NCI-H2227 (cell line): ENCODE data around the gene TNS4.
A peak's percentile ranks its signal among the peaks of the same experiment; 100 is the strongest.

Experiments used
- DNase-seq: peaks from one replicate; lab custom pipeline; 2025; ENCODE audit not compliant: unreplicated experiment; lab: John Stamatoyannopoulos, UW

The TNS4 gene

DNA sequence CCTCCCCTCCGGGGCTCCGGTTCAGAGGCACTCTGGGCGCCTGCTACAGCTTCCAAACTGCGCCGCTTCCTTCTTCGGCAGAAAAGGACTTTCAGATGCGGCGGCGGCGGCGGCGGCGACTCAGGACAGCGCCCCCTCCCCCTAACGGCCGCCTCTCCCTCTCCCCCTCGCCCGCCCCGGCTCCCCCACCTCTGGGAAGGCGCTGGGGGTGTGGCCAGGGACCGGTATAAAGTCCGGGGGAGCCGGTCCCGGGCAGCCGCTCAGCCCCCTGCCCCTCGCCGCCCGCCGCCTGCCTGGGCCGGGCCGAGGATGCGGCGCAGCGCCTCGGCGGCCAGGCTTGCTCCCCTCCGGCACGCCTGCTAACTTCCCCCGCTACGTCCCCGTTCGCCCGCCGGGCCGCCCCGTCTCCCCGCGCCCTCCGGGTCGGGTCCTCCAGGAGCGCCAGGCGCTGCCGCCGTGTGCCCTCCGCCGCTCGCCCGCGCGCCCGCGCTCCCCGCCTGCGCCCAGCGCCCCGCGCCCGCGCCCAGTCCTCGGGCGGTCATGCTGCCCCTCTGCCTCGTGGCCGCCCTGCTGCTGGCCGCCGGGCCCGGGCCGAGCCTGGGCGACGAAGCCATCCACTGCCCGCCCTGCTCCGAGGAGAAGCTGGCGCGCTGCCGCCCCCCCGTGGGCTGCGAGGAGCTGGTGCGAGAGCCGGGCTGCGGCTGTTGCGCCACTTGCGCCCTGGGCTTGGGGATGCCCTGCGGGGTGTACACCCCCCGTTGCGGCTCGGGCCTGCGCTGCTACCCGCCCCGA lies 58.0 kb downstream of the TNS4 start, which contains the start of gene IGFBP4:
Gene IGFBP4 (plus strand): TSS at position 255 of the 792 bp plus-strand sequence. CDS start 286 bp downstream, at position 541.
- peak; percentile 84 for DNase-seq

DNA sequence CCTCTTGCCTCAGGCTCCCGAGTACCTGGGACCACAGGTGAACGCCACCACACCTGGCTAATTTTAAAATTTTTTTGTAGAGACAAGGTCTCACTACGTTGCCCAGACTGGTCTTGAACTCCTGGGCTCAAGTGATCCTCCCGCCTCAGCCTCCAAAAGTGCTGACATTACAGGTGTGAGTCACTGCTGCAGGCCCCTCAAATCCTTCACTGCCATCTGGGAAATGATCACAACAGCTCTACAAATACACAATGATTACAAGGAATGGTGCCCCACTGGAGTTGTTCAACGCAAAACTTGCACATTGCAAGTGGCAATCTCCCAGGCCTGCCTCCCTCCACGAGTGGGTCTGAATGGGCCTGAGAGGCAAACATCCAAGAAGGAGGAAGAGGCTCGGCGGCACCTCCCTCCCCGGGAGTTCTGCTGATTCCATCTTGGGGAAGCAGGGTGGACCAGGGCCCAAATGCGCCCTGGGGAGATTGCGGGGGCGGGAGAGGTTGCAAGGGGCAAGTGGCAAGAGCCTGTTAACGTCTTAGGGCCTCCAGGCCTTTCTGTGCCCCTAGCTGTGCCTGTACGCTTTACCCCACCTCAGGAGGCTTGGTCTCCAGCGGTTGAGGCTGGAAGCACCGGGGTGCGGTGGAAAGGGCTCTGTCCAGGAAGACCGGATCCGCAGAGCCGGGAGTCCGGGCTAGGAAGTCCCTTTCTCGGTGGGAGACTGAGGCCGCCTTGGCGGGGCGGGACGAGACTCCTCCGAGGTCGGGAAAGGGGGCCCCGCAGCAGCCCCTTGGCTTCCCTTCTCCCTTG lies 58.8 kb downstream of the TNS4 start:
- peak; percentile 55 for DNase-seq

GRCh38 chr17:40440166-40440565 lies 61.3 kb downstream of the TNS4 start:
- no peak for DNase-seq

GRCh38 chr17:40437095-40437732 lies 64.2 kb downstream of the TNS4 start:
- DNase-seq: no peak

- DNase-seq: no peak
Measured at GRCh38 chr17:40436636-40437035, 64.8 kb downstream of the TNS4 start.

- DNase-seq: peak; percentile 23
Measured at GRCh38 chr17:40433551-40434415, 67.6 kb downstream of the TNS4 start.

- DNase-seq: no peak
Measured at GRCh38 chr17:40432864-40433528, 68.4 kb downstream of the TNS4 start.

DNA sequence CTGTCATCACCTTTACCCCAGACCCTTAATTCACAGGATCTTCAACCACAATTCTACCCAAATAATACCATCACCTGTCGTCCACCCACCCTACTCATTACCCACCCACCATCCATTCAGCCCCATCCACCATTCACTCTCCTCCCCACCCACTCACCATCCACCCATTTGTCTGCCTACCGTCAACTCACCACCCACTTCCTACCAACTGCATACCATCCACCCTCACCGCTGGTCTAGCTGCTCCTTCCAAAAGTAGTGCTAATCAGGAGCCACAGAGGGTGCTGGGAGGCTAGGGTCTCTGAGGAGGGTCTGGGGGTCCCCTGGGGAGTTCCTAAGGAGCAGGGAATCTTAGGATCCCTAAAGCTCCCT lies 70.2 kb downstream of the TNS4 start:
- no peak for DNase-seq

DNA sequence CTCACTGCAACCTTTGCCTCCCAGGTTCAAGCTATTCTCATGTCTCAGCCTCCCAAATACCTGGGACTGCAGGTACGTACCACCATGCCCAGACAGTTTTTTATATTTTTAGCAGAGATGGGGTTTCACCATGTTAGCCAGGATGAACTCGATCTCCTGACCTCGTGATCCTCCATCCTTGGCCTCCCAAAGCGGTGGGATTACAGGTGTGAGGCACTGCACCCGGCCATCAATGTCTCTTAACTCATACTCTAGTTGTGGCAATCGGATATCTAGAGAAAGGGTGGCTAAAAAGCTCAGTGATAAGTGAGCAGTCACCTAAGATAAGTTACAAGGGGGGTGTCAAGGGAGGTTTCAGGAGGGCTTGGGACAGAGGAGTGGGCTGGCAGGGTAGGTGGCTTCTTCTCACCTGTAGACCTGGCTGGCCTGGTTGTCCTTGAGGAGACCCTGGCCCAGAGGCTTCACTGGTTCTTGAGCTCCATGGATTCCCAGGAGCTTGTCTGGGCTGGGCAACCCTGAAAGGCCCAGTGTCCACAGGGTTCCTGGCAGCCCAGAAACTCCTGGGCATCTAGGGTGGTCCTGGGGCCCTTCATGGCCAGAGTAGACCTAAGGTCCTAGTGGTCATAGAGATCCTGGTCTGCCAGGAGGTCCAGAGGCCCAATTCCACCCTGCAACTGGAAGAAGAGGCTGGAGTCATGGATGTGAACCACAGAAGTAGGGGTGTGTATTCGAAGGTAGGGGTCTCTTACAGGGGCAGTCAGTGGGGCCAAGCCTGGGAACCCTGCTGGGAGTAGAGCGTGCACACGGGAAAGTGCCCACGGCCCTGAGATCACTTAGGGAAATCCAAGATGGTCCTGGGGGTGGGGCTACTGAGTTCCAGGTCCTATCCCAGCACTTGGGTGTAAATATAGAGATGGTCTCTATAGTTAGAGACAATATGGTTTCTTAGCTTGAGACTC lies 70.9 kb downstream of the TNS4 start:
- DNase-seq: no peak

DNA sequence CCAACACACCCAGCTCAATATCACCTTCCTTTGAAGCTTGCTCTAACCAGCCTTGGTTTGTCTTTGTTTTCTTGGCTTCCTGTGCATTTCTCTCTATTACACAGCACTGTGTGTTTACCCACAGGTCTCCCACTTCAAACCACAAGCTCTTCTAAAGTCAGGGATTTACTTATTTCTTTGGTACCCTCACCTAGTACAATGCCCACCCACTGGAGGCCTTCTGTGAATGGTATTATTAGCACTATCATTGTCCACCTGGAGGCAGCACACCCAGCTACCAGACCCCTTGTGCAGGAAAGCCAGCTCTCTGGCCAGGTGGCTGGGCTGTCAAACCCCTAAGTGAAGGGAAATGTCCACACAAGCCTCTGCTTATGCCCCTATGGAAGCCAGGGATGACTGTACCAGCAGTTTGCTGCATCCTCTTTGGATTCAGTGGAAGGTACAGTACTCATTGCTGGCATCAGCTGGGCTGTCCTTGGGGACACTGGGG lies 74.4 kb downstream of the TNS4 start:
- no peak for DNase-seq
